RWPE2 (cell line): Measurements from ENCODE around the gene UBC.
A peak's percentile ranks its signal among the peaks of the same experiment; 100 is the strongest.
"Not testable (repeated sequence)": the region's sequence is repeated elsewhere in the genome, so short reads cannot be mapped to it uniquely, and the experiment has no call there.

Experiments
- ATAC-seq: fragments of 200-7000 bp; cut with Tn5 transposase; 3 replicates; pipeline ENCODE4 v1.9.1; 2021; ENCODE audit warnings: low read depth
- DNase-seq: peaks from one replicate; pipeline ENCODE4 v3.0.0-alpha.2; 2020; ENCODE audit warnings: low spot score
- H3K27ac ChIP-seq: fragments of 450-650 bp; 2 replicates; pipeline ENCODE4 v1.5.1; 2017; ENCODE audit warnings: mild to moderate bottlenecking; ENCODE audit not compliant: poor library complexity, severe bottlenecking
- H3K27me3 ChIP-seq: fragments of 250-450 bp; sonication (Bioruptor Pico); 2 replicates; pipeline ENCODE4 v1.5.1; 2021; ENCODE audit warnings: mild to moderate bottlenecking, moderate library complexity; ENCODE audit not compliant: insufficient read depth, poor library complexity, severe bottlenecking
- H3K36me3 ChIP-seq: fragments of 250-450 bp; sonication (Bioruptor Pico); 2 replicates; pipeline ENCODE4 v1.5.1; 2020; ENCODE audit warnings: low read depth, mild to moderate bottlenecking, moderate library complexity
- H3K4me1 ChIP-seq: fragments of 250-450 bp; sonication (Bioruptor Pico); 2 replicates; pipeline ENCODE4 v1.5.1; 2021; ENCODE audit warnings: mild to moderate bottlenecking, moderate library complexity; ENCODE audit not compliant: insufficient read depth, poor library complexity, severe bottlenecking
- H3K4me3 ChIP-seq: fragments of 250-450 bp; sonication (Bioruptor Pico); 2 replicates; pipeline ENCODE4 v1.5.1; 2021; ENCODE audit warnings: mild to moderate bottlenecking, moderate library complexity; ENCODE audit not compliant: severe bottlenecking
- H3K9me3 ChIP-seq: fragments of 250-450 bp; sonication (Bioruptor Pico); 2 replicates; pipeline ENCODE4 v1.5.1; 2021; ENCODE audit warnings: mild to moderate bottlenecking, moderate library complexity; ENCODE audit not compliant: severe bottlenecking
- CTCF ChIP-seq: fragments of 450-650 bp; IDR thresholded peaks from one replicate; pipeline ENCODE4 v1.5.1; 2017; ENCODE audit warnings: mild to moderate bottlenecking, moderate library complexity; ENCODE audit not compliant: poor library complexity, severe bottlenecking

UBC gene

GRCh38 chr12:124913474-124914391 is 717 bp downstream of the UBC start:
- ATAC-seq: peak; percentile 1; the same call in 1 of the 3 replicates
- peak; percentile 59 for TF ChIP-seq CTCF
- peaks cover 31% of the 10 kb centered on the region for H3K4me1 ChIP-seq
- DNase-seq: peak; percentile 91
- H3K4me3 ChIP-seq: peak overlapping the region; percentile 96
- H3K27ac ChIP-seq: peak overlapping the region; percentile 100
- H3K27me3 ChIP-seq: no peaks in the 10 kb centered on the region
- H3K9me3 ChIP-seq: no peaks in the 10 kb centered on the region
- peaks cover 21% of the 10 kb centered on the region for H3K36me3 ChIP-seq

- not testable (repeated sequence) for ATAC-seq, H3K9me3 ChIP-seq, DNase-seq, H3K27me3 ChIP-seq
- Histone ChIP-seq H3K27ac (peak overlapping the region; percentile 100), H3K4me1 (peaks cover 21% of the 10 kb centered on the region), H3K4me3 (peak overlapping the region; percentile 22), H3K36me3 (peaks cover 21% of the 10 kb centered on the region)
These were observed 1.7 kb downstream of the UBC start for GRCh38 chr12:124912529-124913287.

GRCh38 chr12:124911521-124911920 is 2.9 kb downstream of the UBC start:
- H3K9me3 ChIP-seq, ATAC-seq, H3K27me3 ChIP-seq, DNase-seq: not testable (repeated sequence)
- Histone ChIP-seq H3K36me3 (peaks cover 21% of the 10 kb centered on the region), H3K4me3 (peak overlapping the region; percentile 14), H3K4me1 (peaks cover 16% of the 10 kb centered on the region), H3K27ac (peak overlapping the region; percentile 82)

GRCh38 chr12:124910561-124911478 is 3.6 kb downstream of the UBC start:
- peak; percentile 35 for ATAC-seq
- H3K27ac ChIP-seq: peak overlapping the region; percentile 82

More at GRCh38 chr12:124910561-124911478, 3.6 kb downstream of the UBC start:
- Histone ChIP-seq H3K9me3 (no peaks in the 10 kb centered on the region), H3K4me1 (peaks cover 13% of the 10 kb centered on the region), H3K27me3 (no peaks in the 10 kb centered on the region), H3K36me3 (peaks cover 21% of the 10 kb centered on the region), H3K4me3 (peak overlapping the region; percentile 14)
- TF ChIP-seq CTCF: no peak
- no peak for DNase-seq
